GM23338 (cell line): Measurements from ENCODE around the gene CCDC157.

Experiments
- CREB1 ChIP-seq: fragments of 250-450 bp; sonication (Bioruptor Pico); IDR thresholded peaks from 2 replicates; pipeline ENCODE4 v1.5.0; 2020; ENCODE audit warnings: low read depth, mild to moderate bottlenecking, moderate library complexity
- CTCF ChIP-seq, 2 experiments: fragments of 200-600 bp in 1 of 2; sonication (generic) in 1 of 2; conservative IDR thresholded peaks; 2 replicates each; pipeline versions ENCODE4 v1.5.1 to v1.6.1; 2016 to 2017; ENCODE audit warnings: antibody characterized with exemption in 2 of 2, low read depth in 2 of 2, mild to moderate bottlenecking in 2 of 2, moderate library complexity in 1 of 2
- ETS1 ChIP-seq: IDR thresholded peaks from 2 replicates; pipeline ENCODE4 v1.6.1; 2016; ENCODE audit warnings: antibody characterized with exemption
- EZH2 ChIP-seq: fragments of 200-600 bp; sonication (generic); IDR thresholded peaks from one replicate; pipeline ENCODE4 v1.8.0; 2017; ENCODE audit warnings: antibody characterized with exemption, mild to moderate bottlenecking, low read depth; ENCODE audit not compliant: unreplicated experiment
- EZH2phosphoT487 ChIP-seq: fragments of 200-600 bp; sonication (generic); IDR thresholded peaks from one replicate; pipeline ENCODE4 v1.8.1; 2018; ENCODE audit warnings: antibody characterized with exemption; ENCODE audit not compliant: unreplicated experiment
- JUNB ChIP-seq: IDR thresholded peaks from one replicate; pipeline ENCODE4 v1.6.1; 2016; ENCODE audit warnings: antibody characterized with exemption; ENCODE audit not compliant: unreplicated experiment
- NANOG ChIP-seq: IDR thresholded peaks from 2 replicates; pipeline ENCODE4 v1.6.1; 2016; ENCODE audit warnings: antibody characterized with exemption, borderline replicate concordance
- POLR2AphosphoS5 ChIP-seq: IDR thresholded peaks from 2 replicates; pipeline ENCODE4 v1.6.1; 2016; ENCODE audit warnings: antibody characterized with exemption, low read depth
- REST ChIP-seq: IDR thresholded peaks from one replicate; pipeline ENCODE4 v1.6.1; 2018; ENCODE audit warnings: antibody characterized with exemption; ENCODE audit not compliant: unreplicated experiment
- STAT1 ChIP-seq: IDR thresholded peaks from one replicate; pipeline ENCODE4 v1.6.1; 2016; ENCODE audit warnings: antibody characterized with exemption; ENCODE audit not compliant: unreplicated experiment

GRCh38 chr22:30312053-30312452 lies 44.8 kb upstream of the CCDC157 start:
- no peak for TF ChIP-seq POLR2AphosphoS5
- no peak for TF ChIP-seq CTCF (conservative IDR thresholded peaks at IDR 0.05; ENCODE audit: low read depth in 2 of 2)
- TF ChIP-seq REST, result no peak
- no peak for TF ChIP-seq EZH2phosphoT487
- no peak for TF ChIP-seq EZH2
- TF ChIP-seq CREB1 (CRISPR knock-in tag), result no peak
- TF ChIP-seq STAT1, result no peak
- TF ChIP-seq ETS1, result no peak
- TF ChIP-seq JUNB, result no peak
- TF ChIP-seq NANOG, result no peak
